Glomerular visceral epithelial cell (primary cell): ENCODE measurements around the gene PPP1R27.

Source experiments
- DNase-seq: peaks from one replicate; pipeline ENCODE4 v3.0.0-alpha.2; 2016; ENCODE audit errors: extremely low spot score

PPP1R27 gene

GRCh38 chr17:81805707-81806460 is 29.0 kb downstream of the PPP1R27 start:
- no peak for DNase-seq

GRCh38 chr17:81804559-81805399 is 30.1 kb downstream of the PPP1R27 start:
- no peak for DNase-seq

DNA sequence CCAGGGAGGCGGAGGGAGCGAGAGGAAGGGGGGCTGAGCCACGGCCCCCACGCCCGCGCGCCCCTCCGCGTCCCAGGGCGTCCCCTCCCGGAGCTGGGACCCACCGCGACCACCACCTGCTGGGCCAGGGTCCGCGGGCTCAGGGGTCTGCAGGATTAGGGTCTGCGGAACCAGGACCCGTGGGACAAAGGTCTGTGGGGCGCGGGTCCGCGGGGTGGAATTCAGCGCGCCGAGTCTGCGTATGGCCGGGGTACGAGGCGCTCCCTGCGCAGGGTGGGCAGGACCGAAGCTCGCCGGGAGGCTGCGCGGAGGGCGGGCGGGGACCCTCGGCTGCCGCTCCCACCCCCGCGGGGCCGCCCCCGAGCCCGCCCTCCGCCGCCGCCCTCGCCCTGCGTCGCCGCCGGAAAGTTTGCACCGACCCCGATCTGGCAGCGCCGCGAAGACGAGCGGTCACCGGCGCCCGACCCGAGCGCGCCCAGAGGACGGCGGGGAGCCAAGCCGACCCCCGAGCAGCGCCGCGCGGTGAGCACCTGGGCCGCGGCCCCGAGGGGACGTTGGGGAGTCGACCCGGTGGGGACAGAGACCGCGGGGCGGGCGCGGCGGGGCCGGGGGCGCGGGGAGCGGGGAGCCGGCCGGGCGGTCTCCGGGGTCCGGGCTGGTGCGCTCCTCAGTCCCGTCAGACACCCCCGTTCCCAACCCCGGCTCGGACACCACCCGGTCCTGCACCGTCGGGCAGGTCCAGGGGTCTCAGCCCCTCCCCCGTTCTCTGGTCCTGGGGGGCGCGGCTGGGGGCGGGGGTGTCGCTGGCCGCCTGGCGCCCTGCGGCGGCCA is 30.9 kb downstream of the PPP1R27 start, which contains the start of gene GCGR:
Gene GCGR, plus strand, starts transcription at position 423 of the 831 bp plus-strand sequence. CDS start 4,869 bp downstream, outside the sequence.
- DNase-seq: no peak

DNA sequence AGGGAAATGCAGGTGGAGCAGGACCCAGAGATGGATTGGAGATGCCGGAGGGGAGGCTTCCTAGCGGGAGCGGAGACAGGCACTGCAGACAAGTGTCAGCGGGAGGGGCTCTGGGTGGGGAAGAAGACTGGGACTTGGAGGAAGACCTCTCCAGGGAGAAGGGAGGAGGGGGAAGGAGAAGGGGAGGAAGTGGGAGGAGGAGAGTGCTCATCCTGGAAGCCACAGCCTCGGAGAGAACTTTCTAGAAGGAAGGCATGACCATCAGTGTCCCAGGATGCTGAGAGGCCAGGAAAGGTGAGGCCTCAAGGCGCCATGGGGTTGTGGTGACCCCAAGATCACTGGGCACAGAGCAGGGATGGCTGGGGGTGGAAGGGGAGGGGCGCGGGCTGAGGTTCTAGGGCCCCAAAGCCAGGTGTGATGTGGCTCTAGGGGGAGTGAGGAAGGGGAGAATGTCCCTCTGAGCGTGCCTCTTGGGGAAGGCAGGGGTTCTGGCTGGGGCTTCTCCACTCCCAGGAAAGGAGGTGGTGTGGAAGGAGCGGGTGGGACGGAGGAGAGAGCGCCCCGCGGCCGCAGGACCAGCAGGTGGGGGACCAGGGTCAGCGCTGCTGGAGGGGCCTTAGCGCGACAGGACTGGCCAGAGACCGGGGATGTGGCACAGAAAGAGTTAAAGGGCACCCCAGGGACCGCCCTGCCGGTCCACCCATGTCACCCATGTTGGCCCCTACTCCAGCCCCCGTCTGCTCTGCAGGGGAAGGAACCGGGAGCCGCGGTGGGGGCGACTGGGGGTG is 31.8 kb downstream of the PPP1R27 start:
- no peak for DNase-seq

GRCh38 chr17:81802048-81802758 is 32.6 kb downstream of the PPP1R27 start:
- DNase-seq: no peak

GRCh38 chr17:81801327-81801726 is 33.5 kb downstream of the PPP1R27 start:
- DNase-seq: no peak

DNA sequence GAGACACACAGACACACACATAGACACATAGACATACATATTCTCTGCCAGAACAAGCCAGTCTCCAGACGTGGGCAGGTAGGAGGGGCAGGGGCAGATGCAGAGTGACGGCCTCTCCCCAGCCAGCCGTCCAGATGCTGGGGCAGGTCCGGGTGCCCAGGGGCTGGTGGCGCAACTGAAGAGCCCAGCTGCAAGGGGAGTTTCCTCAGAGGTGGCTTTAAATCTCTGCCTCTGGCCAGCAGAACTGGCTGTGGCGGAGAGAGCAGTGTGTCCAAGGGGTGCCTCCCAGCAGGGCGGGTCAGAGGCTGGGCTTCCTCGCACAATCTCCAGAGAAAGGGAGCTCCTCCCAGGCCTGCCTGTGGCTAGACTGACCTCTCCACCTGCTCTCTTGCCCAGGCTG is 40.3 kb downstream of the PPP1R27 start:
- no peak for DNase-seq

DNA sequence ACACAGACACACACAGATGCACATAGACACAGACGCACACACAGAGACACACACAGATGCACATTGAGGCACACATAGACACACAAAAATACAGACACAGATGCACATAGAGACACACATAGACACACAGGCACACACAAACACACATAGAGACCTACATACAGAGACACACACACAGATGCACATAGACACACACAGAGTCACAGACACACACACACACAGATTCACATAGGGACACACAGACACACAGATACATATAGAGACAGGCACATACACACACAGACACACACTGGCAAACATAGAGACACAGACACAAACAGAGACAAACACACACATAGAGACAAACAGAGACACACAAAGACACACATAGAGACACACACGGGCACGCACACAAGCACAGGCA is 40.8 kb downstream of the PPP1R27 start:
- DNase-seq: no peak

- DNase-seq: no peak
Measured at GRCh38 chr17:81792675-81793615, 41.9 kb downstream of the PPP1R27 start.
